Loucy (cell line): ENCODE measurements around the gene ABAT.

Experiments used
- EZH2phosphoT487 ChIP-seq: fragments of 200-600 bp; IDR thresholded peaks from 2 replicates; pipeline ENCODE4 v1.6.1; 2018; ENCODE audit warnings: antibody characterized with exemption, mild to moderate bottlenecking, moderate library complexity, borderline replicate concordance
- TF ChIP-seq, protein P1 (sequence below): fragments of 200-600 bp; sonication (generic); conservative IDR thresholded peaks from 2 replicates; pipeline ENCODE4 v1.5.1; 2014; ENCODE audit warnings: mild to moderate bottlenecking, antibody characterized with exemption, low read length

DNA sequence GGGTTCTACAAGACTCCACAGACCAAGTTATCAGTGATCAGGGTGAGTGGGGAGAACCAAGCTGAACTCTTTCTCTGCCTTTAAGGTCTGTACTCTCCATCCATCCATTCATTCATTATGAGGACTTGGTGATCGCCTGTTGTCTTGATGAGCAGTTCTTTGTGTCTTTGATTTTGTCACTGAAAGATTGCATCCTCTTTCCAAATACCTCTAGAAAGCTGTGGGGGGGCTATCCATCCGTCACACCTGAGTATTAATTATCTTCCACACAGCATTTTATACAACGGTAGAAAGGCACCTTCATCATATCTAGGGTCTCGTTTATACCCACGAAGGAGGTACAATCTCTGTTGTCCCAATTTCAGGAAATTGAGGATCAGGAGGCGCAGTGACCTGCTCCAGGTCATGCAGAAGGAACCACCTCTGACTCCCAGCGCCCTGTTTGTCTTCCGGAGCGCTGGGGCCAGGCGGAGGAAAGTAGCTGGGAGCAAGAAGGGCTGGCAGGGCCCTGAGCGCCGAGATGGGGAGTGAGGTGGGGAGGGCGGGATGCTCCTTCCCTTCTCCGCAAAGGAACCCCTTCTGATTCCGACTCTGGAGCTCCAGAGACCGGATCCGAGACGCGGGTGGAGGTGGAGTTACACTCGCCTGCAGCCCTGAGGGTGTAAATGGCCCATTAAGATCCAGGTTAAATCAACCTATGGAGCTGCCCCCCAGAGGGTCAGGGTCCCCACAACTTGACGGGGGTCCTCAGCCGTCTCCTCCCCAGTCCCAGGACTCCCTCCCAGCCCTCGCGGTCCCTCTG, 605 bp upstream of the ABAT start:
- TF ChIP-seq, protein P1, sequence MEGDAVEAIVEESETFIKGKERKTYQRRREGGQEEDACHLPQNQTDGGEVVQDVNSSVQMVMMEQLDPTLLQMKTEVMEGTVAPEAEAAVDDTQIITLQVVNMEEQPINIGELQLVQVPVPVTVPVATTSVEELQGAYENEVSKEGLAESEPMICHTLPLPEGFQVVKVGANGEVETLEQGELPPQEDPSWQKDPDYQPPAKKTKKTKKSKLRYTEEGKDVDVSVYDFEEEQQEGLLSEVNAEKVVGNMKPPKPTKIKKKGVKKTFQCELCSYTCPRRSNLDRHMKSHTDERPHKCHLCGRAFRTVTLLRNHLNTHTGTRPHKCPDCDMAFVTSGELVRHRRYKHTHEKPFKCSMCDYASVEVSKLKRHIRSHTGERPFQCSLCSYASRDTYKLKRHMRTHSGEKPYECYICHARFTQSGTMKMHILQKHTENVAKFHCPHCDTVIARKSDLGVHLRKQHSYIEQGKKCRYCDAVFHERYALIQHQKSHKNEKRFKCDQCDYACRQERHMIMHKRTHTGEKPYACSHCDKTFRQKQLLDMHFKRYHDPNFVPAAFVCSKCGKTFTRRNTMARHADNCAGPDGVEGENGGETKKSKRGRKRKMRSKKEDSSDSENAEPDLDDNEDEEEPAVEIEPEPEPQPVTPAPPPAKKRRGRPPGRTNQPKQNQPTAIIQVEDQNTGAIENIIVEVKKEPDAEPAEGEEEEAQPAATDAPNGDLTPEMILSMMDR, result no peak
- TF ChIP-seq EZH2phosphoT487, result no peak
